ENCODE data around the gene TMEM222. TPM values are rescaled to one million over a fixed set of nuclear protein-coding genes. Genes with fewer than 3 reads are reported as not detected.
A peak's percentile ranks its signal among the peaks of the same experiment; 100 is the strongest.

TMEM222 gene
- total RNA-seq, 2 donors from 2014 or later, result 24.8 to 27.0 TPM

DNA sequence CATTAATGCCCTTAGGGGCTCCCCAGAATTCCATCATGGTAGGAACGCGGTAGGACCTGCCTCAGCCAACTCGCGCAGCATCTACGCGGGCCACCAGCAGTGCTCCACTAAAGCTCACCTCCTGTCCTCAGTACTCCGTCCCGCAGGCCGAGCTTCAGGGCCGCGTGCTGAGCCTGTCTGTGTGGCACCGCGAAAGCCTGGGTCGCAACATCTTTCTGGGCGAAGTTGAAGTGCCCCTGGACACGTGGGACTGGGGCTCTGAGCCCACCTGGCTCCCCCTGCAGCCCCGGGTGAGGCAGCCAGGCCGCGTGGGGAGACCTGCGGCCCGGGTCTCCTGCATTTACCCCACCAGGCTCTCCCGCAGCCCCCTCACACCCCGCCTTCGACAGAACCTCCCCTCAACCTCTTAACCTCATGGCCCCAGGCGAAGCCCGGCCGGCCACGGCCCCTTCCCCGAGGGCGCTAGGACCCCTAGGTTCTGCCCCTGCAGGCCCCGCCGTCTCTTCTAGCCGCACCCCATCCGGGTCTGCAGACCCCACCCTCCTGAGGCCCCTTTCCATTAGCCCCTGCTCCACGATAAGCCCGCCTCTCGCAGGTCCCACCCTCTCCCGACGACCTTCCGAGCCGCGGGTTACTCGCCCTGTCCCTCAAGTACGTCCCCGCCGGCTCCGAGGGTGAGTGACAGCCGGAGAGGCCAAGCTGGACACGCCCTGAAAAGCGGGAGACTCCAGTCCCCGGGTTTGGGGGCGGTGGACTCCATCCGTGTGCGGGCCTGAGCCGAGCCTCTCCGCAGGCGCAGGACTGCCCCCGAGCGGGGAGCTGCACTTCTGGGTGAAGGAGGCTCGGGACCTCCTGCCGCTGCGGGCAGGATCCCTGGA is 28.9 kb downstream of the TMEM222 start:
- DNase-seq (no peak), ATAC-seq (no peak)
- Mint-ChIP-seq H3K36me3 (ENCODE audit: low read depth) (peaks cover 7% of the 10 kb centered on the region), H3K4me1 (peaks cover 24% of the 10 kb centered on the region), H3K4me3 (peak overlapping the region; percentile 25), H3K27me3 (no peaks in the 10 kb centered on the region), H3K27ac (no peak overlapping the region)
- no peaks in the 10 kb centered on the region for H3K9me3 ChIP-seq (ENCODE audit: control insufficient read depth, low read length, poor library complexity, severe bottlenecking)

GRCh38 chr1:27351541-27352107 is 29.7 kb downstream of the TMEM222 start:
- ATAC-seq (no peak), DNase-seq (no peak)
- no peaks in the 10 kb centered on the region for H3K9me3 ChIP-seq (ENCODE audit: control insufficient read depth, low read length, poor library complexity, severe bottlenecking)
- peaks cover 3% of the 10 kb centered on the region for H3K36me3 Mint-ChIP-seq (ENCODE audit: low read depth)
- H3K27ac Mint-ChIP-seq, result no peak overlapping the region
- no peaks in the 10 kb centered on the region for H3K27me3 Mint-ChIP-seq
- no peak overlapping the region for H3K4me3 Mint-ChIP-seq
- peaks cover 22% of the 10 kb centered on the region for H3K4me1 Mint-ChIP-seq

DNA sequence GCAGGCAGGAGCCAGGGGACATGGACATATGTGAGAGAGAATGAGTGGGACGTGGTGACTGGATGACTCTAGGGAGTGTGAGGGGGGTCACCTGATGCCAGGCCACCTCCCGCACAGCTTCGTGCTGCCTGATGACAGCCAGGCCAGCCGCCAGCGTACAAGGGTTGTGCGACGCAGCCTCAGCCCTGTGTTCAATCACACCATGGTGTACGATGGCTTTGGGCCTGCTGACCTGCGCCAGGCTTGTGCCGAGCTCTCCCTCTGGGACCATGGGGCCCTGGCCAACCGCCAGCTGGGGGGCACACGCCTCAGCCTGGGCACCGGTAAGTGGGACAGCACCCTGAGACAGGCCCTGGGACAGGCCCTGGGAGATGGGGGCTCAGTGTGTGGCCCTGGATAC is 31.2 kb downstream of the TMEM222 start:
- no peak for DNase-seq
- no peaks in the 10 kb centered on the region for H3K9me3 ChIP-seq (ENCODE audit: control insufficient read depth, low read length, poor library complexity, severe bottlenecking)
- no peak overlapping the region for H3K27ac Mint-ChIP-seq
- no peaks in the 10 kb centered on the region for H3K36me3 Mint-ChIP-seq (ENCODE audit: low read depth)
- no peak overlapping the region for H3K4me3 Mint-ChIP-seq
- ATAC-seq, result no peak
- H3K27me3 Mint-ChIP-seq, result no peaks in the 10 kb centered on the region
- peaks cover 19% of the 10 kb centered on the region for H3K4me1 Mint-ChIP-seq

GRCh38 chr1:27353629-27354028 is 31.7 kb downstream of the TMEM222 start:
- H3K27ac Mint-ChIP-seq, result peak overlapping the region; percentile 27
- no peak for DNase-seq
- ATAC-seq, result no peak

GRCh38 chr1:27355683-27356082 is 33.7 kb downstream of the TMEM222 start:
- H3K27me3 Mint-ChIP-seq, result no peaks in the 10 kb centered on the region
- H3K9me3 ChIP-seq (ENCODE audit: control insufficient read depth, low read length, poor library complexity, severe bottlenecking), result no peaks in the 10 kb centered on the region
- peaks cover 31% of the 10 kb centered on the region for H3K4me1 Mint-ChIP-seq
- no peak for DNase-seq
- no peak for ATAC-seq
- H3K27ac Mint-ChIP-seq, result peak overlapping the region; percentile 75
- H3K36me3 Mint-ChIP-seq (ENCODE audit: low read depth), result peaks cover 2% of the 10 kb centered on the region
- H3K4me3 Mint-ChIP-seq, result no peak overlapping the region

More at GRCh38 chr1:27353629-27354028, 31.7 kb downstream of the TMEM222 start:
- Mint-ChIP-seq H3K27me3 (no peaks in the 10 kb centered on the region), H3K36me3 (ENCODE audit: low read depth) (no peaks in the 10 kb centered on the region), H3K4me3 (no peak overlapping the region), H3K4me1 (peaks cover 19% of the 10 kb centered on the region)
- H3K9me3 ChIP-seq (ENCODE audit: control insufficient read depth, low read length, poor library complexity, severe bottlenecking), result no peaks in the 10 kb centered on the region

- H3K27me3 Mint-ChIP-seq, result no peaks in the 10 kb centered on the region
- H3K36me3 Mint-ChIP-seq (ENCODE audit: low read depth), result peaks cover 2% of the 10 kb centered on the region
- no peaks in the 10 kb centered on the region for H3K9me3 ChIP-seq (ENCODE audit: control insufficient read depth, low read length, poor library complexity, severe bottlenecking)
- peak overlapping the region; percentile 75 for H3K27ac Mint-ChIP-seq
- ATAC-seq, result no peak
- peak overlapping the region; percentile 3 for H3K4me3 Mint-ChIP-seq
- H3K4me1 Mint-ChIP-seq, result peaks cover 36% of the 10 kb centered on the region
- DNase-seq, result no peak
Measured at GRCh38 chr1:27356277-27356618, 34.3 kb downstream of the TMEM222 start.

DNA sequence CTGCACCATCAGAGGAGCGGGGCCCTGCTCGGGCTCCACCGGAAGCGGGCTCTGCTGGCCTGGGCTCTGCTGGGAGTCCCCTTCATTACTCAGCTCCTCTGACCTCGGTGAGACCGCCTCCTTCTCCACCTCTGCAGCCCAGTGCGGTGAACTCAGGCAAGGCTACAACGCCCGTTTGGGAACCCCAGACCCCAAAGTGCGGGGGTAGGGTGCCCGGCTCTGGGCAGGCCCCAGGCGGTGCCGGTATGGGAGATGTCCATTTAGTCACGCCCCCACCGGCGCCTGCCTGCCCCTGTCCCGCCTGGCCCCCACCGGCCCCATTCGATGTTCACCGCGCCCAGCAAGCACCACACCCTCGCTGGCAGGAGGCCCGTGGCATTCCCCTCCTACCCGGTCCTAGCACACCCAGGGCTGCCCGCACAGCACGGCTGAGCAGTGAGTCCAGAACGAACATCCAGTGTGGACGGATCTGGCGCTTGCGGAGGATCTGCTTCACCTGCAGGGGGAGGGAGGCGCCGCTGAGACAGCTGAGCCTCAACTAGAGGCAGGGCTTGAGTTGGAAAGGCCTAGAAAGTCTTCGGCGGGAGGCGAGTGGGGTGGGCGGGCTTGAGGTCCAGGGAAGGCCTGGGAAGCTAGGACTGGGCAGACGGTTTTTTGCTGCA is 34.8 kb downstream of the TMEM222 start:
- H3K4me1 Mint-ChIP-seq, result peaks cover 37% of the 10 kb centered on the region

GRCh38 chr1:27357281-27358037 is 35.5 kb downstream of the TMEM222 start:
- peak overlapping the region; percentile 75 for H3K27ac Mint-ChIP-seq

More for the DNA sequence above, 34.8 kb downstream of the TMEM222 start:
- H3K9me3 ChIP-seq (ENCODE audit: control insufficient read depth, low read length, poor library complexity, severe bottlenecking), result no peaks in the 10 kb centered on the region
- H3K27me3 Mint-ChIP-seq, result no peaks in the 10 kb centered on the region
- H3K36me3 Mint-ChIP-seq (ENCODE audit: low read depth), result peaks cover 2% of the 10 kb centered on the region
- DNase-seq, result peak in 1 of 3 donors; percentile 44
- peak; percentile 39 for ATAC-seq
- peak overlapping the region; percentile 75 for H3K27ac Mint-ChIP-seq
- peak overlapping the region; percentile 84 for H3K4me3 Mint-ChIP-seq

DNA sequence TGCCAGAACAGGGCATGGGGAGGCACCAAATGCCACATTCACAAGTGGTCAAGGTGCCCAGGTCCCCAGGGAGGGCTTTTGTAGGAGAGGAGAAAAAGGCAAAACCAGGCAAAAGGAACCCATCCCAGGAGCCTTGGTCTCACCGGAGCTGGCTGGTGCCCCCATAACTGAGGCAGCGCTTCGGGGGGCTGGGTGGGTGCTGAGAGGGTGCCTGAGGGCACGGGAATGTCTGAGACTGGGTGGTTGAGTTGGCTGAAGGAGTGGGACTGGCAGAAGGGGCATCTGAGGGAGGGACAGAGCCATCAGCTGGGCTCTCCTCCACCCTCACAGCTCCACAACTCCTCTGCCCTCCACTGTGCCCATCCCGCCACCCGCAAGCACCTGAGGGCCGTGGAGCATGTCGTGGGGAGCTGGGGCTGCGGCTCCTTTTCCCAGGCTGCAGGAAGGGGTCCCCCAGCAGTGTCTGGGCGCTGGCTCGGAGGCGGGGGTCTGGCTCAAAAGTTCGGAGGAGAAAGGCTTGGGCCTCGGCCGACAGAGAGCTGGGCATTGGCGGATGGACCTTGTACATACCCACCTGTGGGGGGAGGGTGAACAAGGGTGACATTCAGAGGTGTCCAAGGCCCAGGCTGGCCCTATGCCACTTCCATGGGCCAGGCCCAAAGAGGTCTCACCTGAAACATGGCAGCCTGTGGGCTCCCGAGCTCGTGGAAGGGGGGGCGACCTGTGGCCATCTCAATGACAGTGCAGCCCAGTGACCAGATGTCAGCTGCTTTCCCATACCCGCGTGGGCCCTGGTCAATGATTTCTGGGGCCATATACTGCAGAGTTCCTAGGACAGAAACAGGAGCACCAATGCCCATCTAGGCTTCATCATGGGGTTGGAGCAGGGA is 36.3 kb downstream of the TMEM222 start:
- peaks cover 41% of the 10 kb centered on the region for H3K4me1 Mint-ChIP-seq

More at GRCh38 chr1:27357281-27358037, 35.5 kb downstream of the TMEM222 start:
- Mint-ChIP-seq H3K27me3 (no peaks in the 10 kb centered on the region), H3K4me1 (peaks cover 39% of the 10 kb centered on the region), H3K4me3 (peak overlapping the region; percentile 84), H3K36me3 (ENCODE audit: low read depth) (peaks cover 2% of the 10 kb centered on the region)
- DNase-seq (peak; percentile 66 to 72 (median 72)), ATAC-seq (peak; percentile 86)
- no peaks in the 10 kb centered on the region for H3K9me3 ChIP-seq (ENCODE audit: control insufficient read depth, low read length, poor library complexity, severe bottlenecking)

DNA sequence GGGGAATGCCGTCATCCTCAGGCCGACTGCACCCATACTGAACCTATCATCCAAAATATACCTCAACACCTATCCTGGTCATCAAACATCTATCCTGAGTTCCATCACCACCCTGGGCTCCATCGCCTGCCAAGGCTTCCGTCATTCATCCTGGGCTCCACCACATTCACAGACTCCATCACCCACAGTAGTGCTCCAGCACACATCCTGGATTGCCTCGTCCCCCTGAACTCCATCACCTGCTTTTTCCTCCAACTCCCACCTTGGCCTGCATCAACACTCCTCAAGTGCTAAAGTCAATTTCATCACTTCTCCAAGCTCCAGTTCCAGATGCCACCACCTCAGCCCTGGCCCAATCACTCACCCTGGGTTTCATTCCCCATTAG is 37.0 kb downstream of the TMEM222 start:
- Mint-ChIP-seq H3K27me3 (no peaks in the 10 kb centered on the region), H3K36me3 (ENCODE audit: low read depth) (peaks cover 2% of the 10 kb centered on the region), H3K4me1 (peaks cover 41% of the 10 kb centered on the region), H3K4me3 (peak overlapping the region; percentile 92), H3K27ac (no peak overlapping the region)
- ATAC-seq (no peak), DNase-seq (no peak)
- H3K9me3 ChIP-seq (ENCODE audit: control insufficient read depth, low read length, poor library complexity, severe bottlenecking), result no peaks in the 10 kb centered on the region

More for the DNA sequence above, 36.3 kb downstream of the TMEM222 start:
- Mint-ChIP-seq H3K27ac (peak overlapping the region; percentile 75), H3K27me3 (no peaks in the 10 kb centered on the region), H3K4me3 (no peak overlapping the region), H3K36me3 (ENCODE audit: low read depth) (peaks cover 2% of the 10 kb centered on the region)
- no peaks in the 10 kb centered on the region for H3K9me3 ChIP-seq (ENCODE audit: control insufficient read depth, low read length, poor library complexity, severe bottlenecking)
- ATAC-seq, result no peak
- DNase-seq, result no peak

DNA sequence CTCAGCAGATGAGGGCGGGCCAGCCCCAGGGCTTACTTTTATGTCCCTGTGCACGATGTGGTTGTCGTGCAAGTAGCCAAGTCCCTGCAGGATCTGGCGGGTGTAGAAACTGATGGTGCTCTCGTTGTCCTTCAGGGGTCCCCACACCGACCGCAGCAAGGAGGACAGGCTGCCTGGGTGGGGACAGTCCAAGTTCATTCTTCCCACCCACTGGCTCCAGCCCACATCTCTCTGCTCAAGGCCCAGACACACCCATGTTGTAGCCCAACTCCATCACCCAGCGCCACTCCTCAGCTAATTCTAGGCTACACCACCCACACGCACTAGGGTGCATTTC is 37.8 kb downstream of the TMEM222 start:
- ATAC-seq (no peak), DNase-seq (no peak)
- no peaks in the 10 kb centered on the region for H3K9me3 ChIP-seq (ENCODE audit: control insufficient read depth, low read length, poor library complexity, severe bottlenecking)
- Mint-ChIP-seq H3K27me3 (no peaks in the 10 kb centered on the region), H3K4me1 (peaks cover 41% of the 10 kb centered on the region), H3K27ac (peak overlapping the region; percentile 77), H3K4me3 (peak overlapping the region; percentile 92), H3K36me3 (ENCODE audit: low read depth) (peaks cover 2% of the 10 kb centered on the region)
